GM19193 (cell line): ENCODE data around the gene DDOST.

Source experiments
- POLR2A ChIP-seq: IDR thresholded peaks from 4 replicates; pipeline ENCODE4 v1.6.1; 2011; ENCODE audit not compliant: insufficient read depth, insufficient read length; ENCODE audit errors: extremely low read depth

DDOST gene

GRCh38 chr1:20621012-20621411, 40.2 kb downstream of the DDOST start:
- no peak for TF ChIP-seq POLR2A

GRCh38 chr1:20619999-20620398, 41.2 kb downstream of the DDOST start:
- TF ChIP-seq POLR2A = no peak

- no peak for TF ChIP-seq POLR2A
Observed at GRCh38 chr1:20618550-20618949, 42.6 kb downstream of the DDOST start.

DNA sequence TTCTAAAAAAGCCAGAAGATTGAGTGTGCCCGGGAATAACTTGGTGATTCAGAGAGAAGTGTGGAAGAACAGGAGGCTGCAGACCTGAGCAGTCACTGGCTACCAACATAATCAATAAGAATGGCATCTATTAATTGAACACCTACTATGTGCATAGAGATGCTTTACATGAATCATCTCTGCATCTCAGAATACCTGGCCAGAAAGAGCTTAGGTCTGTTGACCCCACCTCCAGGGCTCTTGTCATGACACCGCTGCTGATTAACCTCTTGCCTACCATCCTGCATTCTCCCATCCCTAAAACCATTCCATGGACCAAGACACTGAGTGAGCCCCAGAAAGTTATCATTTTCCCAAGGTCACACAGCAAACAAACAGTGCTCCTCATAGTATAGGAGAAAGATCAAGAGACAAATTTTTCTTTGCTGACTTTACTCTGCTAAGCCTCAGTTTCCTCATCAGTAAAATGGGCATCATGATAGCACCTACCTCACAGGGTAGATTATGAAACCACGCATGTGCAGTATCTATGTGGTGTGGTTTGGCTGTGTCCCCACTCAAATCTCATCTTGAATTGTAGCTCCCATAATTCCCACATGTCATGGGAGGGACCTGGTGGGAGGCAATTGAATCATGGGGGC, 44.2 kb downstream of the DDOST start:
- TF ChIP-seq POLR2A = no peak

- TF ChIP-seq POLR2A = no peak
Observed at GRCh38 chr1:20615946-20616846, 45.0 kb downstream of the DDOST start.

GRCh38 chr1:20614131-20614579, 47.0 kb downstream of the DDOST start:
- no peak for TF ChIP-seq POLR2A

- TF ChIP-seq POLR2A = no peak
Observed at GRCh38 chr1:20612221-20612746, 48.9 kb downstream of the DDOST start.

DNA sequence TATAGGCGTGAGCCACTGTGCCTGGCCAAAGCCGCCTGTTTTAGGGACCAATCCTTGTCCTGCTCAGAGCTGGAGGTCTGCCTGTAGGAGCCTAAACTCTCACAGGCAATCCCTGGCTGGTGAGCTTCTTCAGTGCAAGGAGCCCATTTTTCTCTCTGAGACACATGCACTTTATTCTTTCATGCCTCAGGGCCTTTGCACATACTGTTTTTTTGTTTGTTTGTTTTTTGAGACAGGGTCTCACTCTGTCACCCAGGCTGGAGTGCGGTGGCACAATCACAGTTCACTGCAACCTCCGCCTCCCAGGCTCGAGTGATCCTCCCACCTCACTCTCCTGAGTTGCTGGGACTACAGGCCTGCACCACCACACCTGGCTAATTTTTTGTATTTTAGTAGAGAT, 49.5 kb downstream of the DDOST start:
- TF ChIP-seq POLR2A = no peak

GRCh38 chr1:20610970-20611369, 50.2 kb downstream of the DDOST start:
- no peak for TF ChIP-seq POLR2A

DNA sequence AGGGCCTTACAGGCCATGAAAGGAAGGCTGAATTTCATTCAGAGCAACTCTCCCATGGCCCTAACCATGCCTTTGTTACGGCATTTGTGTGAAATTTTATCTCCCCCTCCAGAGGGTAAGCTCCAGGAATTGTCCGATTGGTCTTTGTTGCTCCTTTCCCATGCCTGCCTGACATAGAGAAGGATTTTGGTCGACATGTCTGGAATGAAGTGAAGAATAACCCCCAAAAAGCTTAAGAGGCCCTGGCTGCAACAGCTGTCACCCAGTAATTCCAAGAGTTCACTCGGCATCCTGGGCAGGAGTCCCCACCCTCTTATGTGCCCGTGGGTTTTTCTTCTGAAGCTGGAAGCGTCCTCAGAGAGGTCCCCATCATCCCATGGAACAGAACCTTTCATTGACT, 51.6 kb downstream of the DDOST start:
- TF ChIP-seq POLR2A = no peak

DNA sequence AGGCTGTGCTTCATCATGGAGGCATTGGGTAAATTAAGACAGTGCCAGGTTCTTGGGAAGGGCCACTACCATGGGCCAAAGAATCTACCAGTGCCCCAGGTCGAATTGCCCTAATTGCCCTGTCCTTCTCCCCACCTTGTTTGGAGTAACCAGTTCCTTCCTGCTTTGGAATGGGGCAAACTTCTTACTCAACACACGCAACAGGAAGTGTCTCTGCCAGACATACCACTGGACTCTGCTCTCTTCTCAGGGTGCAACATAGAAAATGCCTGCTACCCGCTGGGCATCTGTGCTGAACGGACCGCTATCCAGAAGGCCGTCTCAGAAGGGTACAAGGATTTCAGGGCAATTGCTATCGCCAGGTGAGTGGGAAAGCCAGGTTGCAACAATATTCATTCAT, 56.5 kb downstream of the DDOST start:
- TF ChIP-seq POLR2A = no peak

- TF ChIP-seq POLR2A = no peak
Observed at GRCh38 chr1:20603504-20604464, 57.4 kb downstream of the DDOST start.

DNA sequence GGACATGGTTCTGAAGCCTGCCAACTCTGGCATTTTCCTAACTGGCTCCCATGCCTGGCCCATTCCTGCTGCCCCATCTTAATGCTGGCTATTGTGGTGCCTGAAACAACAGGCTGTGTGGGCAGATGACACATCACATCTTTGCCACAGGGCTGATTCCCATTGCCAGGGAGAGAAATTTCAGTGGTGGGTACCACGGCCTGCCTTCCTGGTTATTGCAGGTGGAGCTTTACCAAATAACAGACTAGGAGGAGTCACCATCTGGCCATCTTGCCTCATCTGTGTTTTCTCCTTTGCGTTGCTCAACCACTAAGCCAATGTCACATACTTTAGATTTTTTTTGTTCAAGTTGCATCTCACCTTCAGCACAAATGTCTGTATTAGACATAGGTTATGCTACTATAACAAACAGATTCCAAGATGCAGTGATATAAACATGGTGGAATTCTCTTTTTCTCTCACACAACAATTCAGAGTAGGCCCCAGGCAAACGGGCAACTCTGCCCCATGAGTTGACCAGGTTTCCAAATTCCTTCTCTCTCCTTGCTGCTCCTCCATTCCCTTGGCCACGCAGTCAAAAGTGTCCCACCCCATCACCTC, 58.2 kb downstream of the DDOST start:
- TF ChIP-seq POLR2A = no peak
